ENCODE data around the gene C2orf80. TPM values are rescaled to one million over a fixed set of nuclear protein-coding genes. Genes with fewer than 3 reads are reported as not detected.
"Not testable (repeated sequence)": the region's sequence is repeated elsewhere in the genome, so short reads cannot be mapped to it uniquely, and the experiment has no call there.

The C2orf80 gene
- total RNA-seq, 2 experiments from 2014 or later, result not detected

GRCh38 chr2:208125251-208125650 is 64.6 kb downstream of the C2orf80 start:
- CTCF ChIA-PET, result no interaction called here
- peaks cover 2% of the 10 kb centered on the region for H3K9me3 Mint-ChIP-seq

GRCh38 chr2:208124013-208124715 is 65.7 kb downstream of the C2orf80 start, which contains the start of gene CRYGD:
Gene CRYGD (minus strand): TSS chr2:208124524. CDS start chr2:208124473, 51 bp downstream.
- H3K27ac Mint-ChIP-seq; H3K36me3 ChIP-seq (ENCODE audit: insufficient read depth, low read length); intact Hi-C loops (cut with DNase I, micrococcal nuclease); H3K4me3 Mint-ChIP-seq; POLR2A ChIA-PET; H3K27ac ChIP-seq (ENCODE audit: low read depth in 1 of 2, low read length in 2 of 2); H3K4me3 ChIP-seq (ENCODE audit: low read length); H3K9me3 ChIP-seq (ENCODE audit: control insufficient read depth in 1 of 2, insufficient read depth in 1 of 2, low read length in 2 of 2); ATAC-seq (ENCODE audit: poor library complexity); H3K36me3 Mint-ChIP-seq (ENCODE audit: low read depth); CTCF ChIA-PET; H3K4me1 ChIP-seq (ENCODE audit: insufficient read depth, low read length); H3K9me3 Mint-ChIP-seq: not testable (repeated sequence)
- H3K27me3 ChIP-seq (ENCODE audit: control insufficient read depth in 1 of 2, insufficient read depth in 2 of 2, low read length in 2 of 2), result peaks cover 3 to 18% of the 10 kb centered on the region in 2 experiments
- Mint-ChIP-seq H3K4me1 (ENCODE audit: low read depth) (peaks cover 12% of the 10 kb centered on the region), H3K27me3 (peaks cover 38% of the 10 kb centered on the region)
- peak in 1 of 14 experiments; percentile 3 for DNase-seq

More at GRCh38 chr2:208125251-208125650, 64.6 kb downstream of the C2orf80 start:
- intact Hi-C loops (cut with DNase I, micrococcal nuclease), result no loop called here
- Mint-ChIP-seq H3K36me3 (ENCODE audit: low read depth) (no peaks in the 10 kb centered on the region), H3K4me3 (no peak overlapping the region), H3K27me3 (peaks cover 38% of the 10 kb centered on the region), H3K4me1 (ENCODE audit: low read depth) (peaks cover 12% of the 10 kb centered on the region), H3K27ac (no peak overlapping the region)
- H3K9me3 ChIP-seq (ENCODE audit: control insufficient read depth in 1 of 2, insufficient read depth in 1 of 2, low read length in 2 of 2), result peaks cover 0 to 3% of the 10 kb centered on the region in 2 experiments
- H3K27me3 ChIP-seq (ENCODE audit: control insufficient read depth in 1 of 2, insufficient read depth in 2 of 2, low read length in 2 of 2), result peaks cover 3 to 18% of the 10 kb centered on the region in 2 experiments
- no peak for TF ChIP-seq CTCF (IDR thresholded peaks at IDR 0.05)
- peaks cover 2% of the 10 kb centered on the region for H3K4me1 ChIP-seq (ENCODE audit: insufficient read depth, low read length)
- no peak overlapping the region for H3K27ac ChIP-seq (ENCODE audit: low read depth in 1 of 2, low read length in 2 of 2)
- no peak for ATAC-seq (ENCODE audit: poor library complexity)
- H3K4me3 ChIP-seq (ENCODE audit: low read length), result no peak overlapping the region
- no peak for DNase-seq
- H3K36me3 ChIP-seq (ENCODE audit: insufficient read depth, low read length), result no peaks in the 10 kb centered on the region
- POLR2A ChIA-PET, result no interaction called here

- intact Hi-C loops (cut with DNase I, micrococcal nuclease), result no loop called here
These were observed 67.6 kb downstream of the C2orf80 start for GRCh38 chr2:208122248-208122647.

More at GRCh38 chr2:208122248-208122647, 67.6 kb downstream of the C2orf80 start:
- Mint-ChIP-seq H3K9me3 (peaks cover 2% of the 10 kb centered on the region), H3K36me3 (ENCODE audit: low read depth) (no peaks in the 10 kb centered on the region), H3K27ac (no peak overlapping the region), H3K27me3 (peaks cover 33% of the 10 kb centered on the region), H3K4me1 (ENCODE audit: low read depth) (peaks cover 12% of the 10 kb centered on the region), H3K4me3 (no peak overlapping the region)
- ChIA-PET POLR2A (no interaction called here), CTCF (no interaction called here)
- Histone ChIP-seq H3K4me1 (ENCODE audit: insufficient read depth, low read length) (peaks cover 2% of the 10 kb centered on the region), H3K4me3 (ENCODE audit: low read length) (no peak overlapping the region), H3K36me3 (ENCODE audit: insufficient read depth, low read length) (no peaks in the 10 kb centered on the region), H3K27me3 (ENCODE audit: control insufficient read depth in 1 of 2, insufficient read depth in 2 of 2, low read length in 2 of 2) (peaks cover 3 to 18% of the 10 kb centered on the region in 2 experiments), H3K27ac (ENCODE audit: low read depth in 1 of 2, low read length in 2 of 2) (no peak overlapping the region), H3K9me3 (ENCODE audit: control insufficient read depth in 1 of 2, insufficient read depth in 1 of 2, low read length in 2 of 2) (peaks cover 0 to 3% of the 10 kb centered on the region in 2 experiments)
- no peak for DNase-seq
- ATAC-seq (ENCODE audit: poor library complexity), result no peak
- no peak for TF ChIP-seq CTCF (IDR thresholded peaks at IDR 0.05)

All from CD4-positive, alpha-beta T cell (primary cell).